Measurements from ENCODE around the gene BANF1. TPM values are rescaled to one million over a fixed set of nuclear protein-coding genes. Genes with fewer than 3 reads are reported as not detected.

BANF1 gene
- total and polyA plus RNA-seq, 4 donors, result 10.7 to 100.0 (median 47.0) TPM

GRCh38 chr11:66016793-66017177 is 14.5 kb downstream of the BANF1 start:
- peaks cover 0 to 9% (median 0%) of the 10 kb centered on the region in 4 donors for H3K27me3 ChIP-seq (ENCODE audit: control insufficient read depth in 4 of 4, insufficient read depth in 4 of 4, low read length in 3 of 4)
- H3K4me3 ChIP-seq (ENCODE audit: low read depth in 1 of 3, low read length in 3 of 3), result no peak overlapping the region
- no peaks in the 10 kb centered on the region for H3K36me3 ChIP-seq (ENCODE audit: control insufficient read depth in 4 of 4, insufficient read depth in 3 of 4, low read depth in 1 of 4, low read length in 3 of 4)
- TF ChIP-seq NR2F2 (IDR thresholded peaks at IDR 0.05) (no peak), YY1 (IDR thresholded peaks at IDR 0.05) (no peak), EGR1 (IDR thresholded peaks at IDR 0.05; ENCODE audit: low read depth in 2 of 2) (no peak), SP1 (IDR thresholded peaks at IDR 0.05) (no peak), TAF1 (conservative IDR thresholded peaks at IDR 0.05) (no peak), CTCF (IDR thresholded peaks at IDR 0.05; ENCODE audit: low read depth, low read length, missing input control) (no peak), ZBTB33 (IDR thresholded peaks at IDR 0.05) (no peak), RXRA (IDR thresholded peaks at IDR 0.05) (no peak), FOXA2 (IDR thresholded peaks at IDR 0.05) (no peak), FOXA1 (IDR thresholded peaks at IDR 0.05) (no peak), RAD21 (IDR thresholded peaks at IDR 0.05) (no peak), HNF4A (conservative IDR thresholded peaks at IDR 0.05) (no peak), ATF3 (IDR thresholded peaks at IDR 0.05) (no peak), JUND (IDR thresholded peaks at IDR 0.05) (no peak), REST (IDR thresholded peaks at IDR 0.05) (no peak), MAX (IDR thresholded peaks at IDR 0.05) (no peak), GABPA (IDR thresholded peaks at IDR 0.05 in 1 of 2, conservative IDR thresholded peaks at IDR 0.05 in 1 of 2) (no peak), HNF4G (IDR thresholded peaks at IDR 0.05) (no peak)
- peaks cover 0 to 4% (median 1%) of the 10 kb centered on the region in 4 donors for H3K4me1 ChIP-seq (ENCODE audit: control insufficient read depth in 4 of 4, insufficient read depth in 4 of 4, low read length in 3 of 4)
- WGBS, result 90% methylated on average over 10 of the region's 10 CpGs
- H3K9me3 ChIP-seq (ENCODE audit: control insufficient read depth in 4 of 4, low read length in 3 of 4), result no peaks in the 10 kb centered on the region
- H3K27ac ChIP-seq (ENCODE audit: low read depth in 1 of 2, low read length in 2 of 2), result no peak overlapping the region
- no peak overlapping the region for H3K9ac ChIP-seq (ENCODE audit: low read depth in 1 of 2, low read length in 2 of 2)
- DNase-seq (ENCODE audit: low spot score), result no peak
